ENCODE measurements around the gene SGPP2.

The SGPP2 gene

GRCh38 chr2:222436040-222436413, 11.7 kb downstream of the SGPP2 start:
- Histone ChIP-seq H3K27ac (no peak overlapping the region), H3K4me3 (no peak overlapping the region)
- DNase-seq (ENCODE audit: low spot score): no peak
- TF ChIP-seq CTCF (IDR thresholded peaks at IDR 0.05): no peak

GRCh38 chr2:222439692-222440091, 15.3 kb downstream of the SGPP2 start:
- Histone ChIP-seq H3K27ac (no peak overlapping the region), H3K4me3 (no peak overlapping the region)
- no peak for DNase-seq (ENCODE audit: low spot score)
- TF ChIP-seq CTCF (IDR thresholded peaks at IDR 0.05): no peak

- Histone ChIP-seq H3K27ac (no peak overlapping the region), H3K4me3 (no peak overlapping the region)
- TF ChIP-seq CTCF (IDR thresholded peaks at IDR 0.05): no peak
- no peak for DNase-seq (ENCODE audit: low spot score)
Measured at GRCh38 chr2:222440673-222441422, 16.5 kb downstream of the SGPP2 start.

GRCh38 chr2:222442665-222443064, 18.3 kb downstream of the SGPP2 start:
- no peak for DNase-seq (ENCODE audit: low spot score)
- H3K27ac ChIP-seq: no peak overlapping the region
- TF ChIP-seq CTCF (IDR thresholded peaks at IDR 0.05): no peak
- no peak overlapping the region for H3K4me3 ChIP-seq

GRCh38 chr2:222445227-222445626, 20.9 kb downstream of the SGPP2 start:
- DNase-seq (ENCODE audit: low spot score): no peak
- Histone ChIP-seq H3K27ac (no peak overlapping the region), H3K4me3 (no peak overlapping the region)
- no peak for TF ChIP-seq CTCF (IDR thresholded peaks at IDR 0.05)

- DNase-seq (ENCODE audit: low spot score): no peak
- TF ChIP-seq CTCF (IDR thresholded peaks at IDR 0.05): no peak
- Histone ChIP-seq H3K4me3 (no peak overlapping the region), H3K27ac (no peak overlapping the region)
Measured at GRCh38 chr2:222447131-222447530, 22.8 kb downstream of the SGPP2 start.

GRCh38 chr2:222448748-222449181, 24.4 kb downstream of the SGPP2 start:
- no peak for DNase-seq (ENCODE audit: low spot score)
- peak overlapping the region in 1 of 2 donors; percentile 38 for H3K27ac ChIP-seq
- H3K4me3 ChIP-seq: no peak overlapping the region
- no peak for TF ChIP-seq CTCF (IDR thresholded peaks at IDR 0.05)
